Measurements from ENCODE around the gene PDZD2.
A peak's percentile ranks its signal among the peaks of the same experiment; 100 is the strongest.

The PDZD2 gene

GRCh38 chr5:32126691-32127090, 487.8 kb downstream of the PDZD2 start:
- DNase-seq (ENCODE audit: low read depth in 2 of 2, low spot score in 1 of 2), result no peak

- no peak for DNase-seq (ENCODE audit: low read depth in 2 of 2, low spot score in 1 of 2)
These were observed 488.8 kb downstream of the PDZD2 start for GRCh38 chr5:32127711-32128110.

- no peak for DNase-seq (ENCODE audit: low read depth in 2 of 2, low spot score in 1 of 2)
These were observed 490.2 kb downstream of the PDZD2 start for GRCh38 chr5:32129074-32129598.

- DNase-seq (ENCODE audit: low read depth in 2 of 2, low spot score in 1 of 2), result no peak
These were observed 491.9 kb downstream of the PDZD2 start for GRCh38 chr5:32130865-32131264.

- no peak for DNase-seq (ENCODE audit: low read depth in 2 of 2, low spot score in 1 of 2)
These were observed 492.7 kb downstream of the PDZD2 start for GRCh38 chr5:32131604-32132003.

GRCh38 chr5:32132757-32133156, 493.8 kb downstream of the PDZD2 start:
- DNase-seq (ENCODE audit: low read depth in 2 of 2, low spot score in 1 of 2), result no peak

GRCh38 chr5:32135086-32135485, 496.2 kb downstream of the PDZD2 start:
- DNase-seq (ENCODE audit: low read depth in 2 of 2, low spot score in 1 of 2), result no peak

GRCh38 chr5:32136342-32136741, 497.4 kb downstream of the PDZD2 start:
- DNase-seq (ENCODE audit: low read depth in 2 of 2, low spot score in 1 of 2), result no peak

- peak; percentile 28 to 32 for DNase-seq (ENCODE audit: low read depth in 2 of 2, low spot score in 1 of 2)
These were observed 500.0 kb downstream of the PDZD2 start for GRCh38 chr5:32138839-32139493.

GRCh38 chr5:32143617-32144377, 504.9 kb downstream of the PDZD2 start:
- DNase-seq (ENCODE audit: low read depth in 2 of 2, low spot score in 1 of 2), result no peak

- no peak for DNase-seq (ENCODE audit: low read depth in 2 of 2, low spot score in 1 of 2)
These were observed 505.7 kb downstream of the PDZD2 start for GRCh38 chr5:32144378-32145207.

- no peak for DNase-seq (ENCODE audit: low read depth in 2 of 2, low spot score in 1 of 2)
These were observed 506.4 kb downstream of the PDZD2 start for GRCh38 chr5:32145378-32145777.

GRCh38 chr5:32147236-32147635, 508.3 kb downstream of the PDZD2 start:
- no peak for DNase-seq (ENCODE audit: low read depth in 2 of 2, low spot score in 1 of 2)

- DNase-seq (ENCODE audit: low read depth in 2 of 2, low spot score in 1 of 2), result no peak
These were observed 509.0 kb downstream of the PDZD2 start for GRCh38 chr5:32147959-32148358.

- no peak for DNase-seq (ENCODE audit: low read depth in 2 of 2, low spot score in 1 of 2)
These were observed 511.4 kb downstream of the PDZD2 start for GRCh38 chr5:32150366-32150765.

GRCh38 chr5:32151198-32151597, 512.3 kb downstream of the PDZD2 start:
- no peak for DNase-seq (ENCODE audit: low read depth in 2 of 2, low spot score in 1 of 2)

GRCh38 chr5:32153723-32154122, 514.8 kb downstream of the PDZD2 start:
- DNase-seq (ENCODE audit: low read depth in 2 of 2, low spot score in 1 of 2), result no peak

- no peak for DNase-seq (ENCODE audit: low read depth in 2 of 2, low spot score in 1 of 2)
These were observed 516.3 kb downstream of the PDZD2 start for GRCh38 chr5:32155211-32155610.

GRCh38 chr5:32156635-32157034, 517.7 kb downstream of the PDZD2 start:
- no peak for DNase-seq (ENCODE audit: low read depth in 2 of 2, low spot score in 1 of 2)

GRCh38 chr5:32157078-32157477, 518.1 kb downstream of the PDZD2 start:
- DNase-seq (ENCODE audit: low read depth in 2 of 2, low spot score in 1 of 2), result no peak

GRCh38 chr5:32158679-32158975, 519.7 kb downstream of the PDZD2 start:
- DNase-seq (ENCODE audit: low read depth in 2 of 2, low spot score in 1 of 2), result no peak
